HepG2 (cell line): Measurements from ENCODE around the gene GGT1. TPM values are rescaled to one million over a fixed set of nuclear protein-coding genes. Genes with fewer than 3 reads are reported as not detected.
A peak's percentile ranks its signal among the peaks of the same experiment; 100 is the strongest.

Experiments
- ATAC-seq: fragments of 200-7000 bp; cut with Tn5 transposase; 3 replicates; pipeline ENCODE4 v1.9.1; 2020; ENCODE audit warnings: mild to moderate bottlenecking, moderate library complexity
- BruUV-seq: library from RNA; stranded (reverse); fragments of 400-500 nt; replicated peaks from 2 replicates; lab custom pipeline; 2021; lab: Mats Ljungman, UMichigan
- CTCF ChIA-PET: fragments of 300-600 bp; formaldehyde crosslinking; extraction: SDS; loops from one replicate; lab custom pipeline; 2021; ENCODE audit warnings: low total read pairs, inconsistent platforms, low intra/inter-chr PET ratio; lab: Yijun Ruan, JAX
- POLR2A ChIA-PET: fragments of 350-600 bp; sonication (Branson Sonifier 250); formaldehyde crosslinking; loops from one replicate; lab custom pipeline; 2020; ENCODE audit warnings: antibody characterized with exemption, inconsistent platforms; lab: Yijun Ruan, JAX
- DNase-seq: peaks from one replicate; pipeline ENCODE4 v3.0.0-alpha.2; 2015; ENCODE audit warnings: low spot score
- FAIRE-seq: peaks from 3 replicates; lab custom pipeline; 2011; peaks lifted over from hg19 to GRCh38; lab: Jason Lieb, UNC
- H2AFZ ChIP-seq: one replicate; pipeline ENCODE4 v1.6.1; 2011; ENCODE audit warnings: low read length, inconsistent platforms
- H3K27ac ChIP-seq: fragments of 300-600 bp; 3 replicates; pipeline ENCODE4 v1.8.0; 2011; ENCODE audit warnings: mixed run types, mild to moderate bottlenecking, mixed read lengths, low read length, inconsistent platforms; ENCODE audit not compliant: insufficient read depth; ENCODE audit errors: extremely low read length
- H3K27me3 ChIP-seq, 2 experiments: fragments of 200-600 bp in 1 of 2; 2 replicates in 1 of 2; 3 replicates in 1 of 2; pipeline versions ENCODE4 v1.6.0 to v1.8.0; 2011; ENCODE audit warnings: low read length in 2 of 2, mild to moderate bottlenecking in 2 of 2, moderate library complexity in 2 of 2, inconsistent platforms in 1 of 2; ENCODE audit not compliant: insufficient read depth in 2 of 2, control insufficient read depth in 1 of 2
- H3K36me3 ChIP-seq, 2 experiments: fragments of 200-600 bp in 1 of 2; replicated peaks in 1 of 2; 2 replicates in 1 of 2; 3 replicates in 1 of 2; pipeline versions ENCODE4 v1.5.1 to v1.8.0; 2011; ENCODE audit warnings: low read length in 2 of 2, inconsistent platforms in 1 of 2; ENCODE audit not compliant: insufficient read depth in 2 of 2, control insufficient read depth in 1 of 2
- H3K4me1 ChIP-seq: 2 replicates; pipeline ENCODE4 v1.5.1; 2012; ENCODE audit warnings: low read length, inconsistent platforms; ENCODE audit not compliant: insufficient read depth
- H3K4me2 ChIP-seq: 2 replicates; pipeline ENCODE4 v1.6.0; 2011; ENCODE audit warnings: low read depth, low read length, inconsistent platforms
- H3K4me3 ChIP-seq, 3 experiments: fragments of 200-600 bp in 1 of 3; sonication (generic), shearing (Covaris generic) in 1 of 3; replicated peaks in 1 of 3; 2 replicates each; pipeline ENCODE4 v1.5.1; 2011 to 2016; ENCODE audit warnings: low read length in 3 of 3, inconsistent platforms in 2 of 3, low read depth in 2 of 3, mild to moderate bottlenecking in 2 of 3, control low read depth in 1 of 3, mixed read lengths in 1 of 3; ENCODE audit not compliant: insufficient read depth in 1 of 3
- H3K79me2 ChIP-seq: one replicate; pipeline ENCODE4 v1.6.1; 2011; ENCODE audit warnings: low read length, inconsistent platforms; ENCODE audit not compliant: insufficient read depth
- H3K9ac ChIP-seq: 2 replicates; pipeline ENCODE4 v1.6.0; 2011; ENCODE audit warnings: mild to moderate bottlenecking, low read depth, low read length, inconsistent platforms; ENCODE audit not compliant: insufficient read depth
- H3K9me3 ChIP-seq: 2 replicates; pipeline ENCODE4 v1.5.1; 2012; ENCODE audit warnings: mild to moderate bottlenecking, low read length
- H4K20me1 ChIP-seq: 2 replicates; pipeline ENCODE4 v1.6.0; 2011; ENCODE audit warnings: inconsistent platforms, mild to moderate bottlenecking, low read length, moderate library complexity; ENCODE audit not compliant: insufficient read depth
- AKAP8 ChIP-seq: sonication (generic); formaldehyde crosslinking; IDR thresholded peaks from 2 replicates; pipeline ENCODE4 v1.5.1; 2020; ENCODE audit warnings: mild to moderate bottlenecking, missing genetic modification reagents
- CEBPB ChIP-seq: IDR thresholded peaks from 2 replicates; pipeline ENCODE4 v1.6.1; 2011; ENCODE audit warnings: low read depth, low read length, improper control_type of control experiment, borderline replicate concordance
- DPF2 ChIP-seq: sonication (generic); formaldehyde crosslinking; IDR thresholded peaks from 2 replicates; pipeline ENCODE4 v1.4.0; 2020; ENCODE audit warnings: mild to moderate bottlenecking, low read depth, missing genetic modification reagents, borderline replicate concordance
- HMG20A ChIP-seq: IDR thresholded peaks from 2 replicates; pipeline ENCODE4 v1.6.1; 2016; ENCODE audit warnings: borderline replicate concordance
- HNF4A ChIP-seq: sonication (generic); formaldehyde crosslinking; IDR thresholded peaks from 2 replicates; pipeline ENCODE4 v1.4.0; 2020; ENCODE audit warnings: missing genetic modification reagents
- IKZF5 ChIP-seq: IDR thresholded peaks from 2 replicates; pipeline ENCODE4 v1.6.1; 2018; ENCODE audit warnings: missing genetic modification reagents, mild to moderate bottlenecking, missing compliant biosample characterization
- KDM6A ChIP-seq: IDR thresholded peaks from 2 replicates; pipeline ENCODE4 v1.6.1; 2016; ENCODE audit warnings: low read depth
- MED1 ChIP-seq: sonication (generic); formaldehyde crosslinking; IDR thresholded peaks from 2 replicates; pipeline ENCODE4 v1.4.0; 2020; ENCODE audit warnings: missing genetic modification reagents
- MIXL1 ChIP-seq: IDR thresholded peaks from 2 replicates; pipeline ENCODE4 v1.6.1; 2016
- NFE2L1 ChIP-seq: sonication (generic); formaldehyde crosslinking; IDR thresholded peaks from 2 replicates; pipeline ENCODE4 v1.4.0; 2020; ENCODE audit warnings: missing genetic modification reagents, mild to moderate bottlenecking, borderline replicate concordance
- RCOR2 ChIP-seq: IDR thresholded peaks from 2 replicates; pipeline ENCODE4 v1.6.1; 2016; ENCODE audit warnings: missing biosample characterization, missing genetic modification reagents
- SIX1 ChIP-seq: sonication (generic); formaldehyde crosslinking; IDR thresholded peaks from 2 replicates; pipeline ENCODE4 v1.4.0; 2020; ENCODE audit warnings: missing genetic modification reagents, borderline replicate concordance
- SOX6 ChIP-seq, 2 experiments: fragments of 450-650 bp in 1 of 2; sonication (generic) in 1 of 2; formaldehyde crosslinking in 1 of 2; IDR thresholded peaks; 2 replicates each; pipeline versions ENCODE4 v1.4.0 to v1.6.1; 2017 to 2020; ENCODE audit warnings: antibody characterized with exemption in 1 of 2, mild to moderate bottlenecking in 1 of 2, missing genetic modification reagents in 1 of 2
- ZMYM3 ChIP-seq: sonication (generic); formaldehyde crosslinking; IDR thresholded peaks from 2 replicates; pipeline ENCODE4 v1.5.1; 2020; ENCODE audit warnings: mild to moderate bottlenecking, missing genetic modification reagents
- ZNF121 ChIP-seq: sonication (generic); formaldehyde crosslinking; IDR thresholded peaks from 2 replicates; pipeline ENCODE4 v1.5.0; 2020; ENCODE audit warnings: mild to moderate bottlenecking, missing genetic modification reagents
- ZNF281 ChIP-seq: sonication (generic); formaldehyde crosslinking; IDR thresholded peaks from 2 replicates; pipeline ENCODE4 v1.4.0; 2020; ENCODE audit warnings: missing genetic modification reagents, borderline replicate concordance
- ZNF350 ChIP-seq: sonication (generic); formaldehyde crosslinking; IDR thresholded peaks from 2 replicates; pipeline ENCODE4 v1.4.0; 2020; ENCODE audit warnings: mild to moderate bottlenecking, low read depth, missing genetic modification reagents, borderline replicate concordance
- ZNF605 ChIP-seq: sonication (generic); formaldehyde crosslinking; IDR thresholded peaks from 2 replicates; pipeline ENCODE4 v1.8.0; 2022; ENCODE audit warnings: mild to moderate bottlenecking, missing genetic modification reagents
- ZNF615 ChIP-seq: sonication (generic); formaldehyde crosslinking; IDR thresholded peaks from 2 replicates; pipeline ENCODE4 v1.5.0; 2020; ENCODE audit warnings: mild to moderate bottlenecking, missing genetic modification reagents, borderline replicate concordance
- ZNF652 ChIP-seq: IDR thresholded peaks from 2 replicates; pipeline ENCODE4 v1.6.1; 2016; ENCODE audit warnings: low read depth, borderline replicate concordance
- WGBS: methylation state at CpG from one replicate; pipeline ENCODE4 v1.1.6; 2017; ENCODE audit warnings: low lambda C conversion rate; 5-methylcytosine and 5-hydroxymethylcytosine counted together
- in situ Hi-C: cut with HindIII; loops from 2 replicates; pipeline ENCODE4 v1.10.0; 2017; ENCODE audit warnings: low pct_unique_long_range_greater_than_20kb; ENCODE audit not compliant: extremely low pct_ligation_motif_present
- intact Hi-C: fragments of 100-400 bp; cut with micrococcal nuclease; formaldehyde crosslinking; loops from one replicate; pipeline ENCODE4 v1.10.0; 2022; ENCODE audit not compliant: unreplicated experiment
- polyA plus RNA-seq, 8 experiments: library from polyadenylated mRNA; depleted of rRNA in 3 of 8; stranded (reverse) in 7 of 8; unstranded in 1 of 8; fragments of >200 nt; fragmentation: Illumina TruSeq in 4 of 8; extraction: Trizol in 4 of 8; gene quantifications; 2 replicates each; pipeline versions ENCODE4 v1.2.1 to v1.2.3, GENCODE V29; 2011 to 2016; ENCODE audit warnings: low read depth in 4 of 8, missing spikeins in 1 of 8, mixed read lengths in 1 of 8; ENCODE audit not compliant: insufficient read depth in 1 of 8
- total RNA-seq, 5 experiments: library from RNA; depleted of rRNA; stranded (reverse); fragments of >200 nt; fragmentation: Illumina TruSeq; extraction: Trizol; gene quantifications; 2 replicates each; pipeline ENCODE4 v1.2.3, GENCODE V29; 2016; ENCODE audit warnings: low read depth in 1 of 5

The GGT1 gene
- total and polyA plus RNA-seq, 2 of the 13 experiments (the other 11 are each of a cell fraction or from before 2014, with no cell fraction given): 29.9 to 103 TPM

GRCh38 chr22:24564376-24565058, 38.5 kb upstream of the GGT1 start:
- 40% methylated on average over 1 of the region's 2 CpGs for WGBS
- intact Hi-C loops: loop anchor here (2.0 kb wide), 1 partner anchor 14 kb away; no protein-coding TSS in a partner anchor
- no peak overlapping the region for H2AFZ ChIP-seq
- peaks cover 21% of the 10 kb centered on the region for H4K20me1 ChIP-seq
- no peaks in the 10 kb centered on the region for H3K9me3 ChIP-seq
- peak overlapping the region; percentile 74 for H3K27ac ChIP-seq
- no TSS peak for BruUV-seq
- H3K4me3 ChIP-seq: peak overlapping the region in 1 of 3 experiments; percentile 32; a peak in 1 of 6 replicates
- H3K79me2 ChIP-seq: peaks cover 82% of the 10 kb centered on the region
- H3K4me1 ChIP-seq: peaks cover 85% of the 10 kb centered on the region
- FAIRE-seq: peak; percentile 83
- peak overlapping the region; percentile 39; the same call in 1 of the 2 replicates for H3K9ac ChIP-seq
- H3K4me2 ChIP-seq: peak overlapping the region; percentile 64
- peaks cover 30 to 61% of the 10 kb centered on the region in 2 experiments for H3K36me3 ChIP-seq
- in situ Hi-C loops: no loop called here
- peak; percentile 70 for DNase-seq
- ATAC-seq: peak; percentile 92
- ChIA-PET POLR2A (interaction anchor here (0.7 to 4.1 kb wide), 8 partner anchors 9 to 58 kb away, joined by 3 to 43 read pairs (median 6); partner anchors contain the start of genes GUCD1, LRRC75B and SNRPD3), CTCF (no interaction called here)
- H3K27me3 ChIP-seq: no peaks in the 10 kb centered on the region
- peak; percentile 47; the same call in 1 of the 2 replicates for TF ChIP-seq MIXL1 (CRISPR knock-in tag)
- TF ChIP-seq ZNF281 (CRISPR knock-in tag): 0 out of 2 replicates have a peak, but pooled peaks have one; percentile 20
- 0 out of 2 replicates have a peak, but pooled peaks have one; percentile 43 for TF ChIP-seq AKAP8 (CRISPR knock-in tag)
- no peak for TF ChIP-seq ZNF350 (CRISPR knock-in tag)
- TF ChIP-seq DPF2 (CRISPR knock-in tag): no peak
- 0 out of 2 replicates have a peak, but pooled peaks have one; percentile 33 for TF ChIP-seq MED1 (CRISPR knock-in tag)
- TF ChIP-seq ZMYM3 (CRISPR knock-in tag): peak; percentile 72
- TF ChIP-seq NFE2L1 (CRISPR knock-in tag): no peak
- TF ChIP-seq ZNF615 (CRISPR knock-in tag): peak; percentile 96; the same call in 1 of the 2 replicates
- TF ChIP-seq HMG20A (CRISPR knock-in tag): peak; percentile 19; the same call in 1 of the 2 replicates
- peak; percentile 42; the same call in 1 of the 2 replicates for TF ChIP-seq RCOR2 (CRISPR knock-in tag)
- no peak for TF ChIP-seq KDM6A
- peak; percentile 61; the same call in 1 of the 2 replicates for TF ChIP-seq ZNF605 (CRISPR knock-in tag)
- TF ChIP-seq SOX6 (IDR thresholded peaks at IDR 0.05): no peak
- peak; percentile 41; the same call in 1 of the 2 replicates for TF ChIP-seq SOX6 (CRISPR knock-in tag; IDR thresholded peaks at IDR 0.05)
- peak; percentile 97 for TF ChIP-seq ZNF121 (CRISPR knock-in tag)
- peak; percentile 95 for TF ChIP-seq ZNF652 (CRISPR knock-in tag)
- peak; percentile 70; the same call in 1 of the 2 replicates for TF ChIP-seq SIX1 (CRISPR knock-in tag)
- peak; percentile 68 for TF ChIP-seq CEBPB
- TF ChIP-seq IKZF5 (CRISPR knock-in tag): 0 out of 2 replicates have a peak, but pooled peaks have one; percentile 35
- TF ChIP-seq HNF4A: peak; percentile 77
